Neural crest cell (in vitro differentiated cells): Measurements from ENCODE around the gene GOLGA6C. TPM values are rescaled to one million over a fixed set of nuclear protein-coding genes. Genes with fewer than 3 reads are reported as not detected.
"Not testable (repeated sequence)": the region's sequence is repeated elsewhere in the genome, so short reads cannot be mapped to it uniquely, and the experiment has no call there.

ENCODE experiments used
- DNase-seq: peaks from one replicate; pipeline ENCODE4 v3.0.0; 2021; ENCODE audit warnings: low read depth, mixed read lengths, low spot score
- H3K27ac Mint-ChIP-seq: one replicate; pipeline ENCODE4 v1.8.0; 2021; ENCODE audit warnings: mild to moderate bottlenecking, mixed read lengths; ENCODE audit not compliant: unreplicated experiment
- H3K27me3 Mint-ChIP-seq: 2 replicates; pipeline ENCODE4 v1.8.0; 2021; ENCODE audit warnings: low read depth, mild to moderate bottlenecking, mixed read lengths
- H3K36me3 Mint-ChIP-seq: 2 replicates; pipeline ENCODE4 v1.8.0; 2021; ENCODE audit warnings: low read depth, mild to moderate bottlenecking, mixed read lengths
- H3K4me1 Mint-ChIP-seq: 2 replicates; pipeline ENCODE4 v1.8.0; 2021; ENCODE audit warnings: mixed read lengths
- H3K4me3 Mint-ChIP-seq: one replicate; pipeline ENCODE4 v1.8.0; 2021; ENCODE audit warnings: mild to moderate bottlenecking, mixed read lengths
- H3K9me3 Mint-ChIP-seq: 2 replicates; pipeline ENCODE4 v1.8.0; 2021; ENCODE audit warnings: mixed read lengths
- CTCF ChIP-seq: fragments of 200-600 bp; sonication (generic); conservative IDR thresholded peaks from 2 replicates; pipeline ENCODE4 v1.5.0; 2021; ENCODE audit warnings: antibody characterized with exemption, mild to moderate bottlenecking
- total RNA-seq: library from RNA; stranded (reverse); gene quantifications from 2 replicates; pipeline ENCODE4 v1.2.1, GENCODE V29; 2021

GOLGA6C gene
- total RNA-seq, 1 donor from 2014 or later: 0.12 TPM

GRCh38 chr15:75235051-75235673 lies 23.0 kb upstream of the GOLGA6C start:
- Mint-ChIP-seq H3K4me1 (peaks cover 7% of the 10 kb centered on the region), H3K27ac (no peak overlapping the region), H3K27me3 (peaks cover 4% of the 10 kb centered on the region), H3K4me3 (no peak overlapping the region), H3K36me3 (no peaks in the 10 kb centered on the region), H3K9me3 (peaks cover 3% of the 10 kb centered on the region)
- no peak for DNase-seq
- TF ChIP-seq CTCF: no peak

- no peak for DNase-seq
- TF ChIP-seq CTCF: no peak
- H3K4me3 Mint-ChIP-seq: no peak overlapping the region
- no peaks in the 10 kb centered on the region for H3K36me3 Mint-ChIP-seq
- peaks cover 3% of the 10 kb centered on the region for H3K9me3 Mint-ChIP-seq
- H3K27me3 Mint-ChIP-seq: peaks cover 4% of the 10 kb centered on the region
- no peaks in the 10 kb centered on the region for H3K4me1 Mint-ChIP-seq
- no peak overlapping the region for H3K27ac Mint-ChIP-seq
Measured at GRCh38 chr15:75235760-75236729, 22.1 kb upstream of the GOLGA6C start.

GRCh38 chr15:75237316-75237982 lies 20.7 kb upstream of the GOLGA6C start:
- Mint-ChIP-seq H3K9me3 (peaks cover 3% of the 10 kb centered on the region), H3K27ac (no peak overlapping the region), H3K4me1 (no peaks in the 10 kb centered on the region), H3K27me3 (peaks cover 4% of the 10 kb centered on the region), H3K36me3 (no peaks in the 10 kb centered on the region), H3K4me3 (no peak overlapping the region)
- no peak for DNase-seq
- TF ChIP-seq CTCF: no peak

- TF ChIP-seq CTCF: no peak
- Mint-ChIP-seq H3K27ac (no peak overlapping the region), H3K9me3 (peaks cover 3% of the 10 kb centered on the region), H3K4me1 (no peaks in the 10 kb centered on the region), H3K27me3 (peaks cover 4% of the 10 kb centered on the region), H3K4me3 (no peak overlapping the region), H3K36me3 (no peaks in the 10 kb centered on the region)
- DNase-seq: no peak
Measured at GRCh38 chr15:75238150-75238549, 20.0 kb upstream of the GOLGA6C start.

- H3K27ac Mint-ChIP-seq, H3K36me3 Mint-ChIP-seq, DNase-seq, H3K9me3 Mint-ChIP-seq, H3K4me1 Mint-ChIP-seq, H3K4me3 Mint-ChIP-seq: not testable (repeated sequence)
- H3K27me3 Mint-ChIP-seq: peaks cover 21% of the 10 kb centered on the region
Measured at GRCh38 chr15:75245741-75246140, 12.4 kb upstream of the GOLGA6C start.

GRCh38 chr15:75248991-75249390 lies 9.1 kb upstream of the GOLGA6C start:
- peaks cover 25% of the 10 kb centered on the region for H3K27me3 Mint-ChIP-seq
- not testable (repeated sequence) for H3K9me3 Mint-ChIP-seq, DNase-seq, H3K4me1 Mint-ChIP-seq, H3K27ac Mint-ChIP-seq, H3K36me3 Mint-ChIP-seq, H3K4me3 Mint-ChIP-seq
